ENCODE data around the gene IL9.

DNA sequence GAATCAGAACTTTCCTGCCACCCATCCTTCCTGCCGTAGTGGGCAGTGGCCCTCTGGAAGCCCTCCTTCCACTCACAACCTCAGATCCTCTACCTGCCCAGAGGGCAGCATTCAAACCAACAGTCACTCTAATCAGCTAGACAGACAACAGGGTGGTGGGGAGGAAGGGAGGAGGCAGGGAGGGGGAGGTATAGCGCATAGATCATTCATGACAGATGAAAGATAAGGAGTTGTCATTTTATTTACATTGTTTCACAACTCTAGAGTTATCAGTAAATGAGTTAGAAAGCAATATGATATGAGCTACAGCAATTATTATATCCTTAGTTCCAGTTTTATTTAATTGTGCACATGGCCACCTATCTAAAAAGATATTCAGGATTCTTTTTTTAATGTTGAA lies 852 bp downstream of the IL9 start:
- TF ChIP-seq GATA2 (IDR thresholded peaks at IDR 0.05; ENCODE audit: low read depth, low read length) (no peak), GATA3 (IDR thresholded peaks at IDR 0.05; ENCODE audit: low read depth, low read length) (no peak)
